ENCODE results near the gene TINAGL1. TPM values are rescaled to one million over a fixed set of nuclear protein-coding genes. Genes with fewer than 3 reads are reported as not detected.
A peak's percentile ranks its signal among the peaks of the same experiment; 100 is the strongest.

The TINAGL1 gene
- total and polyA plus RNA-seq, 2 of the 13 experiments (the other 11 are each of a cell fraction or from before 2014, with no cell fraction given): 24.7 to 76.8 TPM

DNA sequence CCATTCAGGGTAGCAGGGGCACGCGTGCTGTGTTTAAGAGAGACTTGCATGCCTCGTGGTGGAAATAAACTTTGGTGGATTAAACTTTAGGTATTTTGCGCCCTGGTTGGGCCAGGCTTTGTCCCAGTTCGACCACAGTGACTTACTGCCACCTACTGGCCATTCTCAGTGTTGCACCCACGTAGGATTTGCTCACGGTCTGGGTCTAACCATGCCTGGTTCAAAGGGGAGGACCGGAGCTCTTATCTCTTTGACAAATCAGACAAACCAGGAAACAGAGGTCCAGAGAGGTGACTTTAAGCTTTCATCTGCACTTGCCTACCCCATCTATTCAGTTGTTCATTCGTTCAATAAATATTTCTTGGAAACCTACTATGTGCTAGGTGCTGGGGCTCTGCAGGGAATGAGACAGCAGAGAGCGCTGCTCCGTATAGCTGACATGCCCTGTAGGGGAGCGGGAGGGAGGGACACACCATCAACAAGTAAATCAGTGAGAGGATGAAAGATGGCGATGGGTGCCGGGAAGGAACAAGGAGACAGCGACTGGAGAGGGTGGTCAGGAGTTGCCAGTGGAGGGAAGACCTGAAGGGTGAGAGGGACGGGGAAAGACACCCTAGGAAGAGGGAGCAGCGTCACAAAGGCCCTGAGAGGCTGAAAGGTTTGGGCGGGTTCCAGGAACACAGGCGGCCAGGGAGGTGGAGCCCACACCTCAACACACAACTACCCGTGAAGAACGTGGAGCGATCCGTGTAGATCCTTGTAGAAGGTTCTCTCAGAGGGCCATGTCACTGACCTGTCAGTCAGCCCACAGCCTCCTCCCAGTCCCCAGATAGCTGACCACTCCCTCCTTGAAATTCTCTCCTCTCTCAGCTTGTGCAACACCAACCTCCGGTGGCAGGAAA, 27.2 kb upstream of the TINAGL1 start (continued):
- TF ChIP-seq, protein P1, sequence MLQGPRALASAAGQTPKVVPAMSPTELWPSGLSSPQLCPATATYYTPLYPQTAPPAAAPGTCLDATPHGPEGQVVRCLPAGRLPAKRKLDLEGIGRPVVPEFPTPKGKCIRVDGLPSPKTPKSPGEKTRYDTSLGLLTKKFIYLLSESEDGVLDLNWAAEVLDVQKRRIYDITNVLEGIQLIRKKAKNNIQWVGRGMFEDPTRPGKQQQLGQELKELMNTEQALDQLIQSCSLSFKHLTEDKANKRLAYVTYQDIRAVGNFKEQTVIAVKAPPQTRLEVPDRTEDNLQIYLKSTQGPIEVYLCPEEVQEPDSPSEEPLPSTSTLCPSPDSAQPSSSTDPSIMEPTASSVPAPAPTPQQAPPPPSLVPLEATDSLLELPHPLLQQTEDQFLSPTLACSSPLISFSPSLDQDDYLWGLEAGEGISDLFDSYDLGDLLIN (CRISPR knock-in tag; IDR thresholded peaks at IDR 0.05; ENCODE audit: borderline replicate concordance): no peak
- TF ChIP-seq, protein P2, sequence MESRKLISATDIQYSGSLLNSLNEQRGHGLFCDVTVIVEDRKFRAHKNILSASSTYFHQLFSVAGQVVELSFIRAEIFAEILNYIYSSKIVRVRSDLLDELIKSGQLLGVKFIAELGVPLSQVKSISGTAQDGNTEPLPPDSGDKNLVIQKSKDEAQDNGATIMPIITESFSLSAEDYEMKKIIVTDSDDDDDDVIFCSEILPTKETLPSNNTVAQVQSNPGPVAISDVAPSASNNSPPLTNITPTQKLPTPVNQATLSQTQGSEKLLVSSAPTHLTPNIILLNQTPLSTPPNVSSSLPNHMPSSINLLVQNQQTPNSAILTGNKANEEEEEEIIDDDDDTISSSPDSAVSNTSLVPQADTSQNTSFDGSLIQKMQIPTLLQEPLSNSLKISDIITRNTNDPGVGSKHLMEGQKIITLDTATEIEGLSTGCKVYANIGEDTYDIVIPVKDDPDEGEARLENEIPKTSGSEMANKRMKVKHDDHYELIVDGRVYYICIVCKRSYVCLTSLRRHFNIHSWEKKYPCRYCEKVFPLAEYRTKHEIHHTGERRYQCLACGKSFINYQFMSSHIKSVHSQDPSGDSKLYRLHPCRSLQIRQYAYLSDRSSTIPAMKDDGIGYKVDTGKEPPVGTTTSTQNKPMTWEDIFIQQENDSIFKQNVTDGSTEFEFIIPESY (CRISPR knock-in tag; IDR thresholded peaks at IDR 0.05): 0 out of 2 replicates have a peak, but pooled peaks have one; percentile 1
- TF ChIP-seq, protein P3, sequence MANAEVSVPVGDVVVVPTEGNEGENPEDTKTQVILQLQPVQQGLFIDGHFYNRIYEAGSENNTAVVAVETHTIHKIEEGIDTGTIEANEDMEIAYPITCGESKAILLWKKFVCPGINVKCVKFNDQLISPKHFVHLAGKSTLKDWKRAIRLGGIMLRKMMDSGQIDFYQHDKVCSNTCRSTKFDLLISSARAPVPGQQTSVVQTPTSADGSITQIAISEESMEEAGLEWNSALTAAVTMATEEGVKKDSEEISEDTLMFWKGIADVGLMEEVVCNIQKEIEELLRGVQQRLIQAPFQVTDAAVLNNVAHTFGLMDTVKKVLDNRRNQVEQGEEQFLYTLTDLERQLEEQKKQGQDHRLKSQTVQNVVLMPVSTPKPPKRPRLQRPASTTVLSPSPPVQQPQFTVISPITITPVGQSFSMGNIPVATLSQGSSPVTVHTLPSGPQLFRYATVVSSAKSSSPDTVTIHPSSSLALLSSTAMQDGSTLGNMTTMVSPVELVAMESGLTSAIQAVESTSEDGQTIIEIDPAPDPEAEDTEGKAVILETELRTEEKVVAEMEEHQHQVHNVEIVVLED (CRISPR knock-in tag; IDR thresholded peaks at IDR 0.05; ENCODE audit: borderline replicate concordance): peak; percentile 12; the same call in 1 of the 2 replicates
- TF ChIP-seq, protein P4, sequence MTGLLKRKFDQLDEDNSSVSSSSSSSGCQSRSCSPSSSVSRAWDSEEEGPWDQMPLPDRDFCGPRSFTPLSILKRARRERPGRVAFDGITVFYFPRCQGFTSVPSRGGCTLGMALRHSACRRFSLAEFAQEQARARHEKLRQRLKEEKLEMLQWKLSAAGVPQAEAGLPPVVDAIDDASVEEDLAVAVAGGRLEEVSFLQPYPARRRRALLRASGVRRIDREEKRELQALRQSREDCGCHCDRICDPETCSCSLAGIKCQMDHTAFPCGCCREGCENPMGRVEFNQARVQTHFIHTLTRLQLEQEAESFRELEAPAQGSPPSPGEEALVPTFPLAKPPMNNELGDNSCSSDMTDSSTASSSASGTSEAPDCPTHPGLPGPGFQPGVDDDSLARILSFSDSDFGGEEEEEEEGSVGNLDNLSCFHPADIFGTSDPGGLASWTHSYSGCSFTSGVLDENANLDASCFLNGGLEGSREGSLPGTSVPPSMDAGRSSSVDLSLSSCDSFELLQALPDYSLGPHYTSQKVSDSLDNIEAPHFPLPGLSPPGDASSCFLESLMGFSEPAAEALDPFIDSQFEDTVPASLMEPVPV (CRISPR knock-in tag; IDR thresholded peaks at IDR 0.05): no peak
- TF ChIP-seq, protein P5, sequence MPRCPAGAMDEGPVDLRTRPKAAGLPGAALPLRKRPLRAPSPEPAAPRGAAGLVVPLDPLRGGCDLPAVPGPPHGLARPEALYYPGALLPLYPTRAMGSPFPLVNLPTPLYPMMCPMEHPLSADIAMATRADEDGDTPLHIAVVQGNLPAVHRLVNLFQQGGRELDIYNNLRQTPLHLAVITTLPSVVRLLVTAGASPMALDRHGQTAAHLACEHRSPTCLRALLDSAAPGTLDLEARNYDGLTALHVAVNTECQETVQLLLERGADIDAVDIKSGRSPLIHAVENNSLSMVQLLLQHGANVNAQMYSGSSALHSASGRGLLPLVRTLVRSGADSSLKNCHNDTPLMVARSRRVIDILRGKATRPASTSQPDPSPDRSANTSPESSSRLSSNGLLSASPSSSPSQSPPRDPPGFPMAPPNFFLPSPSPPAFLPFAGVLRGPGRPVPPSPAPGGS (CRISPR knock-in tag; IDR thresholded peaks at IDR 0.05): no peak
- TF ChIP-seq, protein P6, sequence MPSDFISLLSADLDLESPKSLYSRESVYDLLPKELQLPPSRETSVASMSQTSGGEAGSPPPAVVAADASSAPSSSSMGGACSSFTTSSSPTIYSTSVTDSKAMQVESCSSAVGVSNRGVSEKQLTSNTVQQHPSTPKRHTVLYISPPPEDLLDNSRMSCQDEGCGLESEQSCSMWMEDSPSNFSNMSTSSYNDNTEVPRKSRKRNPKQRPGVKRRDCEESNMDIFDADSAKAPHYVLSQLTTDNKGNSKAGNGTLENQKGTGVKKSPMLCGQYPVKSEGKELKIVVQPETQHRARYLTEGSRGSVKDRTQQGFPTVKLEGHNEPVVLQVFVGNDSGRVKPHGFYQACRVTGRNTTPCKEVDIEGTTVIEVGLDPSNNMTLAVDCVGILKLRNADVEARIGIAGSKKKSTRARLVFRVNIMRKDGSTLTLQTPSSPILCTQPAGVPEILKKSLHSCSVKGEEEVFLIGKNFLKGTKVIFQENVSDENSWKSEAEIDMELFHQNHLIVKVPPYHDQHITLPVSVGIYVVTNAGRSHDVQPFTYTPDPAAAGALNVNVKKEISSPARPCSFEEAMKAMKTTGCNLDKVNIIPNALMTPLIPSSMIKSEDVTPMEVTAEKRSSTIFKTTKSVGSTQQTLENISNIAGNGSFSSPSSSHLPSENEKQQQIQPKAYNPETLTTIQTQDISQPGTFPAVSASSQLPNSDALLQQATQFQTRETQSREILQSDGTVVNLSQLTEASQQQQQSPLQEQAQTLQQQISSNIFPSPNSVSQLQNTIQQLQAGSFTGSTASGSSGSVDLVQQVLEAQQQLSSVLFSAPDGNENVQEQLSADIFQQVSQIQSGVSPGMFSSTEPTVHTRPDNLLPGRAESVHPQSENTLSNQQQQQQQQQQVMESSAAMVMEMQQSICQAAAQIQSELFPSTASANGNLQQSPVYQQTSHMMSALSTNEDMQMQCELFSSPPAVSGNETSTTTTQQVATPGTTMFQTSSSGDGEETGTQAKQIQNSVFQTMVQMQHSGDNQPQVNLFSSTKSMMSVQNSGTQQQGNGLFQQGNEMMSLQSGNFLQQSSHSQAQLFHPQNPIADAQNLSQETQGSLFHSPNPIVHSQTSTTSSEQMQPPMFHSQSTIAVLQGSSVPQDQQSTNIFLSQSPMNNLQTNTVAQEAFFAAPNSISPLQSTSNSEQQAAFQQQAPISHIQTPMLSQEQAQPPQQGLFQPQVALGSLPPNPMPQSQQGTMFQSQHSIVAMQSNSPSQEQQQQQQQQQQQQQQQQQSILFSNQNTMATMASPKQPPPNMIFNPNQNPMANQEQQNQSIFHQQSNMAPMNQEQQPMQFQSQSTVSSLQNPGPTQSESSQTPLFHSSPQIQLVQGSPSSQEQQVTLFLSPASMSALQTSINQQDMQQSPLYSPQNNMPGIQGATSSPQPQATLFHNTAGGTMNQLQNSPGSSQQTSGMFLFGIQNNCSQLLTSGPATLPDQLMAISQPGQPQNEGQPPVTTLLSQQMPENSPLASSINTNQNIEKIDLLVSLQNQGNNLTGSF (CRISPR knock-in tag; IDR thresholded peaks at IDR 0.05): 0 out of 2 replicates have a peak, but pooled peaks have one; percentile 29
- no peak for TF ChIP-seq JUNB (CRISPR knock-in tag; IDR thresholded peaks at IDR 0.05; ENCODE audit: borderline replicate concordance)
- TF ChIP-seq KDM6A (CRISPR knock-in tag; IDR thresholded peaks at IDR 0.05; ENCODE audit: low read depth): no peak
- TF ChIP-seq PHB2 (IDR thresholded peaks at IDR 0.05; ENCODE audit: partially characterized antibody): no peak
- TF ChIP-seq, protein P7, sequence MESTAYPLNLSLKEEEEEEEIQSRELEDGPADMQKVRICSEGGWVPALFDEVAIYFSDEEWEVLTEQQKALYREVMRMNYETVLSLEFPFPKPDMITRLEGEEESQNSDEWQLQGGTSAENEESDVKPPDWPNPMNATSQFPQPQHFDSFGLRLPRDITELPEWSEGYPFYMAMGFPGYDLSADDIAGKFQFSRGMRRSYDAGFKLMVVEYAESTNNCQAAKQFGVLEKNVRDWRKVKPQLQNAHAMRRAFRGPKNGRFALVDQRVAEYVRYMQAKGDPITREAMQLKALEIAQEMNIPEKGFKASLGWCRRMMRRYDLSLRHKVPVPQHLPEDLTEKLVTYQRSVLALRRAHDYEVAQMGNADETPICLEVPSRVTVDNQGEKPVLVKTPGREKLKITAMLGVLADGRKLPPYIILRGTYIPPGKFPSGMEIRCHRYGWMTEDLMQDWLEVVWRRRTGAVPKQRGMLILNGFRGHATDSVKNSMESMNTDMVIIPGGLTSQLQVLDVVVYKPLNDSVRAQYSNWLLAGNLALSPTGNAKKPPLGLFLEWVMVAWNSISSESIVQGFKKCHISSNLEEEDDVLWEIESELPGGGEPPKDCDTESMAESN (CRISPR knock-in tag; conservative IDR thresholded peaks at IDR 0.05): no peak
- TF ChIP-seq ZNF143 (CRISPR knock-in tag; IDR thresholded peaks at IDR 0.05): no peak

All from HepG2 (cell line).